GM12872 (cell line): ENCODE results near the gene UGT1A6.

ENCODE experiments used
- TF ChIP-seq, protein P1 (sequence below): IDR thresholded peaks from 3 replicates; pipeline ENCODE4 v1.5.1; 2011; ENCODE audit warnings: low read depth, mild to moderate bottlenecking, low read length, moderate library complexity; ENCODE audit not compliant: insufficient read depth

UGT1A6 gene

DNA sequence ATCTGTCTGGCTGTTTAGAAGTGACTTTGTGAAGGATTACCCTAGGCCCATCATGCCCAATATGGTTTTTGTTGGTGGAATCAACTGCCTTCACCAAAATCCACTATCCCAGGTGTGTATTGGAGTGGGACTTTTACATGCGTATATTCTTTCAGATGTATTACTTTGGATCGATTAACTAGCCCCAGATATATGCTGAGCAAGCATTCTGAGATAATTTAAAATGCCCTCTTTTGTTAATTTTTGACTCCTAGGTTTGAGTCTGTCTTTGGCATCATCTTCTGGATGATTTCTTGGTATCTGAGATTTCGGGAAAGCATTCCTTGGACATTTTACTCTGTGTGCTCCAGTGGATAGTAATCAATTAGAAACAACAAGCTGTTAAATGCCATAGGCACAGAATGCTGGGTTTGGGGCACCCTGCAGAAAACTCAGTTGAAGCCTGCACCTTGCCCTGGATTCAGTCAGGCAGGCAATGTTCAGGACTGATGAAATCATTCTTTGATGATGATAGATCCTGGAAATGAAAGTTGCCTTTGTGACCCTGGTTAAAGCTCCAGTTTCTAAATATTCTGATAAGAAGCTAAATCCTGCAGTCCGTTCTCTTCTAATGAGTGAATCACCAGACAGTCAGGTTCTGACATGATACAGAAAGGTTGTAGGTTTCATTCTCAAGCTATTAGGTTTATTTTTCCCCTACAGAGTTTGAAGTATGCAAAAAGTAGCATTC is 68.5 kb downstream of the UGT1A6 start:
- TF ChIP-seq, protein P1, sequence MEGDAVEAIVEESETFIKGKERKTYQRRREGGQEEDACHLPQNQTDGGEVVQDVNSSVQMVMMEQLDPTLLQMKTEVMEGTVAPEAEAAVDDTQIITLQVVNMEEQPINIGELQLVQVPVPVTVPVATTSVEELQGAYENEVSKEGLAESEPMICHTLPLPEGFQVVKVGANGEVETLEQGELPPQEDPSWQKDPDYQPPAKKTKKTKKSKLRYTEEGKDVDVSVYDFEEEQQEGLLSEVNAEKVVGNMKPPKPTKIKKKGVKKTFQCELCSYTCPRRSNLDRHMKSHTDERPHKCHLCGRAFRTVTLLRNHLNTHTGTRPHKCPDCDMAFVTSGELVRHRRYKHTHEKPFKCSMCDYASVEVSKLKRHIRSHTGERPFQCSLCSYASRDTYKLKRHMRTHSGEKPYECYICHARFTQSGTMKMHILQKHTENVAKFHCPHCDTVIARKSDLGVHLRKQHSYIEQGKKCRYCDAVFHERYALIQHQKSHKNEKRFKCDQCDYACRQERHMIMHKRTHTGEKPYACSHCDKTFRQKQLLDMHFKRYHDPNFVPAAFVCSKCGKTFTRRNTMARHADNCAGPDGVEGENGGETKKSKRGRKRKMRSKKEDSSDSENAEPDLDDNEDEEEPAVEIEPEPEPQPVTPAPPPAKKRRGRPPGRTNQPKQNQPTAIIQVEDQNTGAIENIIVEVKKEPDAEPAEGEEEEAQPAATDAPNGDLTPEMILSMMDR = no peak

DNA sequence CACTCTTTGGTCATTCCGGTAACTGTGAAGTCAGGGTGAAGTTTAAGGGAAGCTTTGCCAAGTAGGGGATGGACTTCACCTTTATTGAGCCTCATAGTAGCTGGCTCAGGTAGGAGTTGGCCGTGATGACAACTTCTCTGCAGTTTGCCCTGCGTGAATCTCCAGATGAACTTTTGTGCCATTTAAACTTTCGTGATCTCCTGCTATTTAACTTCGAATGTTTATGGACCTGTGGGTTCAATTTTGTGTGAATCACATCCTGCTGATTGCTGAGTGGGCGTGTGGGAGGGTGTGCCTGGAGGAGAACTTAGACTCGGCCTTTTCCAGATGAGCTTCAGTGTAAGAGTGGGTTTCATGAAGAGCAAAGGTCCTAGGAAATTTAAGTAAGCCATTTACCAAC is 71.6 kb downstream of the UGT1A6 start:
- TF ChIP-seq, protein P1 = no peak

DNA sequence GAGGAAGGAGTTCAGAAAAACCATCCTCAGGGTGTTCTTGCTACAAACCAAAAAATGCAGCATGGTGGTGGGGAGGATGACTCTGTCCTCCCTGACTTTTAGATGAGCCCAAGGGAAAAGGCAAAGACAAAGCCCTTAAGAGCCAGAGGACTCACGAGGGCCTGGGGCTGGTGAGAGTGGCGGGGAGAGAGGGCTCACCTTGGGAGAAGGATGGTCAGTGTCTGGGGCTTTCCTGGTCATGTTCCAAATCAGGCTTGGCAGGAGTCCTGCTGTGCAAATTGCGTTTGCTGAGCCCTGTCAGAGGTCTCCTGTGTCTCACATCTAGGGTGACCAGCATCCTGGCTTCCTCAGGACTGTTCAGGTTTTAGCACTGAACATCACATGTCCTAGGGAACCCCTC is 72.1 kb downstream of the UGT1A6 start:
- TF ChIP-seq, protein P1 = no peak

DNA sequence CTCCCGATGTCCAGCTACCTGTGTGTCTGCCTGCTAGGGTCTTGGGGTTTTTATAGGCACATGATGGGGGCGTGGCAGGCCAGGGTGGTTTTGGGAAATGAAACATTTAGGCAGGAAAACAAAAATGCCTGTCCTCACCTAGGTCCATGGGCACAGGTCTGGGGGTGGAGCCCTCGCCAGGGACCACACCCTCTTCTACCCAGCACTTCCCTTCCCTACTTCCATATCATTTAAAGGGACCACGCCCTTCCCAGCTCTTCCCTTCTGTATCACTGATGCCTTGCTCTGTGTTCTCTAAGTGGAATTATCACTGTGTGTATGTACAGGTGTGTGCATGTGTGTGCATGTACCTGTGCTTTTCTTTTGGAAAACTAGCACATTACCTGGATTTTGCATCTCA is 73.7 kb downstream of the UGT1A6 start:
- TF ChIP-seq, protein P1 = no peak

DNA sequence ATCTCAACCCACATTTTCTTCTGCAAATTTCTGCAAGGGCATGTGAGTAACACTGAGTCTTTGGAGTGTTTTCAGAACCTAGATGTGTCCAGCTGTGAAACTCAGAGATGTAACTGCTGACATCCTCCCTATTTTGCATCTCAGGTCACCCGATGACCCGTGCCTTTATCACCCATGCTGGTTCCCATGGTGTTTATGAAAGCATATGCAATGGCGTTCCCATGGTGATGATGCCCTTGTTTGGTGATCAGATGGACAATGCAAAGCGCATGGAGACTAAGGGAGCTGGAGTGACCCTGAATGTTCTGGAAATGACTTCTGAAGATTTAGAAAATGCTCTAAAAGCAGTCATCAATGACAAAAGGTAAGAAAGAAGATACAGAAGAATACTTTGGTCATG is 75.4 kb downstream of the UGT1A6 start:
- TF ChIP-seq, protein P1 = no peak

DNA sequence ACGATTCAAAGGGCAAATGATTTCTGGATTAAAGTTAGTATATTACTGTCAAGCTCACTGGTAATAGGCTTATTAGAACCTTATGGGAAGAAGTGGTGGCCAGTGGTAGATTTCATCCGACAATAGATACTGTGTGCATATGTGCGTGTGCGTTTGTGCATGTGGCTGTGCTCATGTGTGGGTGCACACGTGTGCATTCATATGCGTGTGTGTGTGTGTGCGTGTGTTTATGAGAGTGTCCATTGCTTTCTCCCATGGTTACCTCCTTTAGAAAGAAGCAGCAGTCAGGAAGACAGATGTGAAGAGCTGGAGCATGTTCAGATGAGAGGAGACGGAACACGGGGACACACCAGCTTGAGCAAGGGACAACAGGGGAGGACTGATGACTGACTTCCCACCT is 76.6 kb downstream of the UGT1A6 start:
- TF ChIP-seq, protein P1 = no peak

DNA sequence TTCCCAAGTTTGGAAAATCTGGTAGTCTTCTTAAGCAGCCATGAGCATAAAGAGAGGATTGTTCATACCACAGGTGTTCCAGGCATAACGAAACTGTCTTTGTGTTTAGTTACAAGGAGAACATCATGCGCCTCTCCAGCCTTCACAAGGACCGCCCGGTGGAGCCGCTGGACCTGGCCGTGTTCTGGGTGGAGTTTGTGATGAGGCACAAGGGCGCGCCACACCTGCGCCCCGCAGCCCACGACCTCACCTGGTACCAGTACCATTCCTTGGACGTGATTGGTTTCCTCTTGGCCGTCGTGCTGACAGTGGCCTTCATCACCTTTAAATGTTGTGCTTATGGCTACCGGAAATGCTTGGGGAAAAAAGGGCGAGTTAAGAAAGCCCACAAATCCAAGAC is 79.5 kb downstream of the UGT1A6 start:
- TF ChIP-seq, protein P1 = no peak
